Stomach (tissue), 9 donors: ENCODE results near the gene WWC2. TPM values are rescaled to one million over a fixed set of nuclear protein-coding genes. Genes with fewer than 3 reads are reported as not detected.

Source experiments
- DNase-seq, 2 donors: peaks; one replicate each; pipeline versions ENCODE4 v3.0.0 to v3.0.0-alpha.2; 2013 to 2019
- H3K27ac ChIP-seq, 5 donors: fragments of 200-600 bp in 4 of 5; sonication (generic) in 4 of 5; one replicate each; pipeline ENCODE4 v1.5.1; 2013 to 2019; ENCODE audit warnings: mild to moderate bottlenecking in 1 of 5, moderate library complexity in 1 of 5
- H3K27me3 ChIP-seq, 3 donors: fragments of 200-600 bp; sonication (generic); one replicate each; pipeline ENCODE4 v1.5.1; 2017 to 2019; ENCODE audit warnings: mixed run types in 1 of 3
- H3K36me3 ChIP-seq, 4 donors: fragments of 200-600 bp; sonication (generic); 1 replicate in 3 of 4; 2 replicates in 1 of 4; pipeline ENCODE4 v1.5.1; 2016 to 2019
- H3K4me1 ChIP-seq, 4 donors: fragments of 200-600 bp; sonication (generic); one replicate each; pipeline ENCODE4 v1.5.1; 2016 to 2019
- H3K4me3 ChIP-seq, 4 donors: fragments of 200-600 bp; sonication (generic) in 3 of 4; one replicate each; pipeline ENCODE4 v1.5.1; 2016 to 2019; ENCODE audit warnings: mild to moderate bottlenecking in 1 of 4
- H3K9me3 ChIP-seq, 4 donors: fragments of 200-600 bp; sonication (generic); one replicate each; pipeline ENCODE4 v1.5.1; 2016 to 2019
- EP300 ChIP-seq: sonication (generic); formaldehyde crosslinking; IDR thresholded peaks from one replicate; pipeline ENCODE4 v1.6.1; 2017; ENCODE audit warnings: antibody characterized with exemption
- POLR2A ChIP-seq, 4 donors: fragments of 450-650 bp; IDR thresholded peaks; one replicate each; pipeline ENCODE4 v1.6.1; 2016; ENCODE audit warnings: antibody characterized with exemption in 4 of 4, control low read depth in 2 of 4, mild to moderate bottlenecking in 1 of 4, moderate library complexity in 1 of 4
- POLR2AphosphoS5 ChIP-seq, 3 donors: sonication (generic); formaldehyde crosslinking; IDR thresholded peaks; one replicate each; pipeline ENCODE4 v1.6.1; 2016; ENCODE audit warnings: antibody characterized with exemption in 3 of 3
- WGBS, 5 donors: extraction: QIAGEN DNeasy Blood & Tissue Kit in 3 of 5; methylation state at CpG; one replicate each; pipeline versions ENCODE4 v1.1.5 to v1.1.7; 2013 to 2018; 5-methylcytosine and 5-hydroxymethylcytosine counted together
- intact Hi-C: fragments of 100-400 bp; cut with DNase I; formaldehyde crosslinking; loops from one replicate; pipeline ENCODE4 v1.15.1; 2023; ENCODE audit warnings: low total_unique reads
- polyA plus RNA-seq, 3 donors: library from polyadenylated mRNA; stranded (reverse); fragments of 200-250 nt; gene quantifications; one replicate each; pipeline ENCODE4 v1.2.3, GENCODE V29; 2013
- total RNA-seq, 5 donors: library from RNA; depleted of rRNA; stranded (reverse); fragments of >200 nt; gene quantifications; one replicate each; pipeline versions ENCODE4 v1.1.0 to v1.2.3, GENCODE V29; 2014 to 2016
- TF ChIP-seq, protein P1 (sequence below), 7 experiments: fragments of 450-650 bp in 4 of 7; fragments of 200-600 bp in 3 of 7; sonication (generic) in 3 of 7; IDR thresholded peaks; one replicate each; pipeline ENCODE4 v1.5.1; 2016 to 2019; ENCODE audit warnings: antibody characterized with exemption in 7 of 7, control low read depth in 2 of 7, mild to moderate bottlenecking in 1 of 7
- donor health status: healthy with polysubstance abuse.
- donor health status: Bipolar disorder and iron deficiency.
- donor health status: healthy.

Gene WWC2
- total and polyA plus RNA-seq, 8 donors: 2.6 to 59.1 (median 31.1) TPM

DNA sequence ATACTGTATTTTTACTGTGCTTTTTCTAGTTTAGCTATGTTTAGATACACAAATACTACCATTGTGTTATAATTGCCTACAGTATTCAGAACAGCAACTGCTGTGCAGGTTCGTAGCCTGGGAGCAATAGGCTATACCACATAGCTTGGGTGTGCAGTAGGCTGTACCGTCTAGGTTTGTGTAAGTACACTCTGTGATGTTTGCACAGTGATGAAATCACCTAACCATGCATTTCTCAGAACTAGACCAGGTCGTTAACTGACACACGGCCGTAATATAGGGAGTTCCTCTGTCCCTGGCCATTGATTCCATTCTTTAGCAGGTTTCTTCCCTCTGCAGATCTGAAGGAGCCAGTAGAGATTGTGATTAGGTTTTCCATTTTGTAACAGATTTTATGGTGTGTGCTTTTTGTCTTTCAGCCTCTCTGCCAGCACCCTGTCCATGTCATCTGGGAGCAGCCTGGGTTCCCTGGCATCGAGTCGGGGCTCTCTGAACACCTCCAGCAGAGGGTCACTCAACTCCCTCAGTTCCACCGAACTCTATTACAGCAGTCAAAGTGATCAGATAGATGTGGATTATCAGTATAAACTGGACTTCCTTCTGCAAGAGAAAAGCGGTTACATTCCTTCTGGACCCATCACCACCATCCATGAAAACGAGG, 161.6 kb downstream of the WWC2 start:
- intact Hi-C loops: loop anchor here (5.0 to 10.0 kb wide), 3 partner anchors 144 to 328 kb away; no protein-coding TSS in a partner anchor
- Histone ChIP-seq H3K27ac (peak overlapping the region in 4 of 5 donors; percentile 11 to 63 (median 38)), H3K27me3 (no peaks in the 10 kb centered on the region), H3K4me3 (no peak overlapping the region), H3K9me3 (no peaks in the 10 kb centered on the region), H3K36me3 (peaks cover 15 to 27% (median 23%) of the 10 kb centered on the region in 4 donors), H3K4me1 (peaks cover 19 to 49% (median 32%) of the 10 kb centered on the region in 4 donors)
- WGBS, 5 donors: 34 to 64% (median 49%) methylated on average over 10 of the region's 10 CpGs
- peak; percentile 49 to 81 for DNase-seq
- TF ChIP-seq, protein P1, sequence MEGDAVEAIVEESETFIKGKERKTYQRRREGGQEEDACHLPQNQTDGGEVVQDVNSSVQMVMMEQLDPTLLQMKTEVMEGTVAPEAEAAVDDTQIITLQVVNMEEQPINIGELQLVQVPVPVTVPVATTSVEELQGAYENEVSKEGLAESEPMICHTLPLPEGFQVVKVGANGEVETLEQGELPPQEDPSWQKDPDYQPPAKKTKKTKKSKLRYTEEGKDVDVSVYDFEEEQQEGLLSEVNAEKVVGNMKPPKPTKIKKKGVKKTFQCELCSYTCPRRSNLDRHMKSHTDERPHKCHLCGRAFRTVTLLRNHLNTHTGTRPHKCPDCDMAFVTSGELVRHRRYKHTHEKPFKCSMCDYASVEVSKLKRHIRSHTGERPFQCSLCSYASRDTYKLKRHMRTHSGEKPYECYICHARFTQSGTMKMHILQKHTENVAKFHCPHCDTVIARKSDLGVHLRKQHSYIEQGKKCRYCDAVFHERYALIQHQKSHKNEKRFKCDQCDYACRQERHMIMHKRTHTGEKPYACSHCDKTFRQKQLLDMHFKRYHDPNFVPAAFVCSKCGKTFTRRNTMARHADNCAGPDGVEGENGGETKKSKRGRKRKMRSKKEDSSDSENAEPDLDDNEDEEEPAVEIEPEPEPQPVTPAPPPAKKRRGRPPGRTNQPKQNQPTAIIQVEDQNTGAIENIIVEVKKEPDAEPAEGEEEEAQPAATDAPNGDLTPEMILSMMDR (IDR thresholded peaks at IDR 0.05): peak in 1 of 7 experiments; percentile 8
- TF ChIP-seq EP300: no peak
- peak in 2 of 3 donors; percentile 46 to 77 for TF ChIP-seq POLR2AphosphoS5 (IDR thresholded peaks at IDR 0.05)

DNA sequence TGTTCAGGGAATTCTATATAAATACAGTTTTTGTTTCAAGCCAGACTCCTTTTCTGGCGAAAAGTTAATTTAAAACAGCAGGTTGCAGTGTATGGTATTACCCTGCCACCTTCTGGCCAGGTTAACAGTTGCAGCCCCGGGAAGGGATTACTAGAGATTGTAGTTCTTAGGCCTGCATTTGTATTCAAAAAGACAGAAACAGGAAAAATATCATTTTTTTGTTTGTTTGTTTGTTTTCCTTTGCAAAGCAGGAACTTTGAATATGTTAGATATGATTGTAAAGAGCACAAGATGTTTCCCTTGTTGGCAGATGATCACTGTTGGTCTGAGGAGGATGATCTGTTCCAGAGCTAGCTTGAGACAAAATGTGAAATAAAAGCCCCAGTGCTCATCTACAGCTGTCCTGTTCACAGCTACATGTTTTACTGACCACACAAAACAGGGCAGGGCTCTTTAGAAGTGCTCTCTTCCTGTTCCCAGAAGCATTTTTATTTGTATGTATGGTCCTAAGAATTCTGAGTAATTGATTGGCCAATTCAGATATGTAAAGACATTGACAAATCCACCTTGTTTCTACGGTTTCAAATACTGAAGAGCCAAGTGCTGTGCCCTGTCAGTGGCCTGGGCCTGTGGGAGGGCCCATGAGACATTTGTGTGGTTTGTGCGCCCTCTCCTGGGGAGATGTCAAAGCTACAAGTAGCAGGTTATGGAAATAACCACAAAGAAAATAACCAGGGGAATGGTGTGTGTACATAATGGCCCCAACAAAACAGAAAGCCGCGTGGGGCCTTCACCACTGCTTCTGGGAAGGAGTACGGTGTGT, 163.1 kb downstream of the WWC2 start:
- TF ChIP-seq, protein P1 (IDR thresholded peaks at IDR 0.05): peak in 5 of 7 experiments; percentile 68 to 87 (median 77)
- TF ChIP-seq EP300 (no peak), POLR2AphosphoS5 (IDR thresholded peaks at IDR 0.05) (no peak), POLR2A (IDR thresholded peaks at IDR 0.05) (no peak)
- intact Hi-C loops: loop anchor here (5.0 to 10.0 kb wide), 3 partner anchors 143 to 330 kb away; no protein-coding TSS in a partner anchor
- WGBS, 5 donors: 3 to 11% (median 6%) methylated on average over 7 of the region's 7 CpGs
- Histone ChIP-seq H3K4me3 (no peak overlapping the region), H3K4me1 (peaks cover 19 to 36% (median 28%) of the 10 kb centered on the region in 4 donors), H3K27ac (peak overlapping the region; percentile 44 to 63 (median 51)), H3K9me3 (no peaks in the 10 kb centered on the region), H3K36me3 (peaks cover 15 to 43% (median 37%) of the 10 kb centered on the region in 4 donors), H3K27me3 (no peaks in the 10 kb centered on the region)
- peak; percentile 88 to 92 for DNase-seq

DNA sequence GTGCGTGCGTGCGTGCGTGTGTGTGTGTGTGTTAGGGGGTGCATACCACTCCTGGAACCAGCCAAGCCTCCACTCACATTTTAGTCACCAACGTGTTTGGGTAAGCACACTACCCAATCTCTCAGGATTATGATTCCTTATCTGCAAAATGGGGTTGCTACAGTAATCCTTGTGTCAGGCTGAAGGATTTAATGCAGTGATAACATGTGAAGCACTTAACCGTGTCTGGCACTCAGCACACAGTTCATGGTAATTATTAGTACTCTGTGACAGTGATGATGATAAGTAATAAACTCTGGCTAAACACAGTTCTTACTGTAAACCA, 163.7 kb downstream of the WWC2 start:
- Histone ChIP-seq H3K4me3 (no peak overlapping the region), H3K36me3 (peaks cover 15 to 48% (median 42%) of the 10 kb centered on the region in 4 donors), H3K27ac (peak overlapping the region in 1 of 5 donors; percentile 63), H3K27me3 (no peaks in the 10 kb centered on the region), H3K9me3 (no peaks in the 10 kb centered on the region), H3K4me1 (peaks cover 19 to 35% (median 28%) of the 10 kb centered on the region in 4 donors)
- intact Hi-C loops: loop anchor here (5.0 to 10.0 kb wide), 3 partner anchors 142 to 330 kb away; no protein-coding TSS in a partner anchor
- DNase-seq: no peak
- 21 to 36% (median 28%) methylated on average over 2 to 6 of the region's 6 CpGs for WGBS, 5 donors
- TF ChIP-seq, protein P1 (IDR thresholded peaks at IDR 0.05): no peak
- no peak for TF ChIP-seq EP300
- TF ChIP-seq POLR2A (IDR thresholded peaks at IDR 0.05): no peak
- no peak for TF ChIP-seq POLR2AphosphoS5 (IDR thresholded peaks at IDR 0.05)

DNA sequence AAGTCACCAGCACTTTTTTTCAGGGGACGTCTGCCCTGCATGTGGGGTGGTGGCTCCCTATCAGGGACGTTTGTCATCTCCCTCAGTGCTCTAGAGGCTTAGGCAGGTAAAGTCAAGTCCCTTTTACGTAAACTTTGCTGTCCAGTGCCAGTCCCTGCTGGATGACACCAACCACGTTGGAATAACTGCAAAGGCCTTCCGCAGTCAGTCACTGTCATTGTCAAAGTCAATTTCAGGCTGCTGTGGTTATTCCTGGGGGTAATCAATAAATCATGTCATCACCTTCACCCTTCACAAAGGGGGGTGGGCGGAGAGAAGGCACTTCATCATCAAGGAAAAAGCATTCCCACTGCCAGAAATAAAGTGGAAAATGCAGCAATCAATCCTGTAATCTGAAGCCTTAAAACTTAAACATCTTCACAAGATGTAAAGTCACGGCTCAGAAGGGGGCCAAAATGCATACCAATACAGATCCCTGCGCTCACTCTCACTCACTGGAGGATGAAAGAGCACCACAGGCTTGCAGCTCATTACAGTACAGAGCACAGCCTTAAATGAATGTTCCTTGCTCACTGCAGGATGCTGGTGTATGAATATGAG, 164.8 kb downstream of the WWC2 start:
- no peak for DNase-seq
- TF ChIP-seq EP300 (no peak), POLR2A (IDR thresholded peaks at IDR 0.05) (no peak), POLR2AphosphoS5 (IDR thresholded peaks at IDR 0.05) (no peak)
- TF ChIP-seq, protein P1 (IDR thresholded peaks at IDR 0.05): no peak
- H3K9me3 ChIP-seq: no peaks in the 10 kb centered on the region
- H3K27me3 ChIP-seq: no peaks in the 10 kb centered on the region
- intact Hi-C loops: loop anchor here (5.0 to 10.0 kb wide), 3 partner anchors 141 to 332 kb away; no protein-coding TSS in a partner anchor
- H3K4me1 ChIP-seq: peaks cover 19 to 35% (median 28%) of the 10 kb centered on the region in 4 donors
- no peak overlapping the region for H3K4me3 ChIP-seq
- peaks cover 15 to 58% (median 51%) of the 10 kb centered on the region in 4 donors for H3K36me3 ChIP-seq
- WGBS, 5 donors: 74 to 83% (median 78%) methylated on average over 8 of the region's 8 CpGs
- H3K27ac ChIP-seq: no peak overlapping the region
